PC-9 (cell line): ENCODE results near the gene TRPV6. TPM values are rescaled to one million over a fixed set of nuclear protein-coding genes. Genes with fewer than 3 reads are reported as not detected.

Source experiments
- BruUV-seq: library from RNA; stranded (reverse); fragments of 400-500 nt; replicated peaks from 2 replicates; lab custom pipeline; 2021; lab: Mats Ljungman, UMichigan
- CTCF ChIA-PET: fragments of 300-600 bp; sonication (Branson Sonifier 250); formaldehyde crosslinking; loops from one replicate; lab custom pipeline; 2022; ENCODE audit warnings: antibody characterized with exemption; lab: Charles Lee
- POLR2A ChIA-PET: fragments of 300-600 bp; sonication (Branson Sonifier 250); formaldehyde crosslinking; loops from one replicate; lab custom pipeline; 2022; ENCODE audit warnings: antibody characterized with exemption; ENCODE audit not compliant: unreplicated experiment; lab: Charles Lee
- DNase-seq, 2 experiments: peaks; one replicate each; pipeline versions ENCODE4 v3.0.0 to v3.0.0-alpha.2; 2015 to 2022; ENCODE audit warnings: mixed read lengths in 1 of 2
- H2AFZ ChIP-seq: fragments of 200-600 bp; sonication (generic); 2 replicates; pipeline ENCODE4 v1.8.1; 2017; ENCODE audit warnings: antibody characterized with exemption
- H3F3A ChIP-seq: fragments of 200-600 bp; sonication (generic); 2 replicates; pipeline ENCODE4 v1.8.1; 2017; ENCODE audit warnings: antibody characterized with exemption, mild to moderate bottlenecking, low read depth; ENCODE audit not compliant: insufficient read depth
- H3K27ac ChIP-seq: fragments of 200-600 bp; sonication (generic); 2 replicates; pipeline ENCODE4 v1.6.1; 2016; ENCODE audit warnings: mixed run types
- H3K27me3 ChIP-seq: fragments of 200-600 bp; sonication (generic); 2 replicates; pipeline ENCODE4 v1.6.1; 2016; ENCODE audit warnings: low read depth, mixed run types; ENCODE audit not compliant: insufficient read depth
- H3K36me3 ChIP-seq: fragments of 200-600 bp; sonication (generic); 2 replicates; pipeline ENCODE4 v1.6.1; 2016; ENCODE audit warnings: low read depth, mixed run types
- H3K4me1 ChIP-seq: fragments of 200-600 bp; sonication (generic); replicated peaks from 2 replicates; pipeline ENCODE4 v1.6.1; 2016; ENCODE audit warnings: mixed run types; ENCODE audit not compliant: insufficient read depth
- H3K4me2 ChIP-seq: fragments of 200-600 bp; sonication (generic); 2 replicates; pipeline ENCODE4 v1.6.1; 2017; ENCODE audit warnings: mixed run types
- H3K4me3 ChIP-seq: fragments of 200-600 bp; sonication (generic); 2 replicates; pipeline ENCODE4 v1.6.1; 2016; ENCODE audit warnings: mixed run types
- H3K79me2 ChIP-seq: fragments of 200-600 bp; sonication (generic); 2 replicates; pipeline ENCODE4 v1.6.1; 2017; ENCODE audit warnings: low read depth, mixed run types
- H3K9me2 ChIP-seq: fragments of 200-600 bp; sonication (generic); 2 replicates; pipeline ENCODE4 v1.8.1; 2017; ENCODE audit warnings: mild to moderate bottlenecking; ENCODE audit not compliant: insufficient read depth
- H3K9me3 ChIP-seq: fragments of 200-600 bp; sonication (generic); 2 replicates; pipeline ENCODE4 v1.8.1; 2016; ENCODE audit warnings: low read depth; ENCODE audit not compliant: insufficient read depth
- H4K20me1 ChIP-seq: fragments of 200-600 bp; sonication (generic); 2 replicates; pipeline ENCODE4 v1.8.1; 2017; ENCODE audit not compliant: insufficient read depth
- EZH2 ChIP-seq: fragments of 200-600 bp; sonication (generic); IDR thresholded peaks from 2 replicates; pipeline ENCODE4 v1.8.0; 2017; ENCODE audit warnings: antibody characterized with exemption, low read depth
- intact Hi-C: fragments of 100-400 bp; cut with micrococcal nuclease; formaldehyde crosslinking; loops from one replicate; pipeline ENCODE4 v1.10.0; 2022; ENCODE audit not compliant: unreplicated experiment
- total RNA-seq: library from RNA; stranded (reverse); gene quantifications from 2 replicates; pipeline ENCODE4 v1.2.3, GENCODE V29; 2021
- TF ChIP-seq, protein P1 (sequence below): fragments of 200-600 bp; sonication (generic); conservative IDR thresholded peaks from 2 replicates; pipeline ENCODE4 v1.6.1; 2017; ENCODE audit warnings: mixed run types, antibody characterized with exemption, mild to moderate bottlenecking, moderate library complexity

TRPV6 gene
- total RNA-seq, 1 experiment from 2014 or later = 14.7 TPM

- Histone ChIP-seq H3K9me3 (no peaks in the 10 kb centered on the region), H3K4me1 (no peaks in the 10 kb centered on the region), H3K27me3 (no peaks in the 10 kb centered on the region), H3K36me3 (peaks cover 7% of the 10 kb centered on the region; the same call in 1 of the 2 replicates), H3K4me2 (no peak overlapping the region), H3F3A (peaks cover 12% of the 10 kb centered on the region; the same call in 1 of the 2 replicates), H4K20me1 (no peaks in the 10 kb centered on the region), H2AFZ (no peak overlapping the region), H3K79me2 (no peaks in the 10 kb centered on the region), H3K27ac (no peak overlapping the region), H3K4me3 (no peak overlapping the region), H3K9me2 (no peaks in the 10 kb centered on the region)
- intact Hi-C loops = no loop called here
- no TSS peak for BruUV-seq
- ChIA-PET POLR2A (no interaction called here), CTCF (no interaction called here)
- TF ChIP-seq EZH2 = no peak
- TF ChIP-seq, protein P1, sequence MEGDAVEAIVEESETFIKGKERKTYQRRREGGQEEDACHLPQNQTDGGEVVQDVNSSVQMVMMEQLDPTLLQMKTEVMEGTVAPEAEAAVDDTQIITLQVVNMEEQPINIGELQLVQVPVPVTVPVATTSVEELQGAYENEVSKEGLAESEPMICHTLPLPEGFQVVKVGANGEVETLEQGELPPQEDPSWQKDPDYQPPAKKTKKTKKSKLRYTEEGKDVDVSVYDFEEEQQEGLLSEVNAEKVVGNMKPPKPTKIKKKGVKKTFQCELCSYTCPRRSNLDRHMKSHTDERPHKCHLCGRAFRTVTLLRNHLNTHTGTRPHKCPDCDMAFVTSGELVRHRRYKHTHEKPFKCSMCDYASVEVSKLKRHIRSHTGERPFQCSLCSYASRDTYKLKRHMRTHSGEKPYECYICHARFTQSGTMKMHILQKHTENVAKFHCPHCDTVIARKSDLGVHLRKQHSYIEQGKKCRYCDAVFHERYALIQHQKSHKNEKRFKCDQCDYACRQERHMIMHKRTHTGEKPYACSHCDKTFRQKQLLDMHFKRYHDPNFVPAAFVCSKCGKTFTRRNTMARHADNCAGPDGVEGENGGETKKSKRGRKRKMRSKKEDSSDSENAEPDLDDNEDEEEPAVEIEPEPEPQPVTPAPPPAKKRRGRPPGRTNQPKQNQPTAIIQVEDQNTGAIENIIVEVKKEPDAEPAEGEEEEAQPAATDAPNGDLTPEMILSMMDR = no peak
- DNase-seq = no peak
Observed at GRCh38 chr7:142874409-142874808, 11.1 kb downstream of the TRPV6 start.

DNA sequence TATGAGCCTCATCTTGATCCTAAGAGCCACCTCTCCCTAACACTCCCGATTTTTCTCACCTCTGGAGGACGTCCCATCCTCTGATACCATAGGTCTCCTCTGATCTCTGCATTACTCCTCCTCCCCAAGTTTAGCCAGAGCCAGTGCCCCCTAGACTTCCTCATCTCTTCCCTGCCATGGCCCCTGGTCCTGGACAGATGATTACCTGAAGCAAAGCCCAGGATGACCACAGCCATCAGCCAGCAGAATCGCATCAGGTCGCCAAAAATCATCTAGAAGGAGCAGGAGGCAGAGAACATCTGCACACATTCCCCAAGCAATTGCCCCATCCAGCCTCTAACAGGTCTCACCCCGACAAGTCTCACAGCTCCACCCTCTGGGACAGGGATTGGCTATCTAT lies 11.7 kb downstream of the TRPV6 start:
- ChIA-PET CTCF (interaction anchor here (1.2 to 1.9 kb wide), 3 partner anchors 8 to 87 kb away, joined by 3 to 14 read pairs (median 7); no protein-coding TSS in a partner anchor), POLR2A (no interaction called here)
- no peak for TF ChIP-seq EZH2
- TF ChIP-seq, protein P1 = no peak

DNA sequence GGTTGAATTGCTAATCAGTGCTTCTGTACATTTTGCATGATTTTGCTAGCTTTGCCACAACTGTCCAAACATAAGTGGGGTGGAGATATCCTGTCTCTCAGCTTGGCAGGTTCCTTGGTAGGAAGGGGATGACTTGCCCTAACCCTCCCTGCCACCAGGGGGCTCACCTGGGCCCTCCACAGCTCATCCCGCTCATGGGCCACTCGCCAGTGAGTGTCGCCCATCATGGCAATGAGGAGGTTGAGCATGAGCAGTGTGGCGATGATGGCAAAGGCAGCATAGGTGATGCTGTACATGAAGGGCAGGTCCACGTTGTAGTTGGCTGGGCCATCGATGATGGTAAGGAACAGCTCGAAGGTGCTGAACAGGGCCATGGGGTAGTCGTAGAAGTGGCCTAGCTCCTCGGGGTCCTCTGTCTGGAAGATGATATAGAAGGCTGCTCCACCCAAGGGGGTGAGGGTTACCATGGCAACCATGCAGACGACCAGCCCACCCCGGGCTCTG lies 12.2 kb downstream of the TRPV6 start:
- no peak for DNase-seq

More for the DNA sequence above, 11.7 kb downstream of the TRPV6 start:
- intact Hi-C loops = loop anchor here (2.0 kb wide), 1 partner anchor 39 kb away; no protein-coding TSS in a partner anchor
- H3K79me2 ChIP-seq = no peaks in the 10 kb centered on the region
- no peaks in the 10 kb centered on the region for H4K20me1 ChIP-seq
- H3F3A ChIP-seq = peaks cover 12% of the 10 kb centered on the region; the same call in 1 of the 2 replicates
- DNase-seq = no peak
- H3K4me1 ChIP-seq = no peaks in the 10 kb centered on the region
- no peaks in the 10 kb centered on the region for H3K27me3 ChIP-seq
- BruUV-seq = no TSS peak
- no peak overlapping the region for H3K4me3 ChIP-seq
- H3K9me2 ChIP-seq = no peaks in the 10 kb centered on the region
- peaks cover 7% of the 10 kb centered on the region; the same call in 1 of the 2 replicates for H3K36me3 ChIP-seq
- H3K4me2 ChIP-seq = no peak overlapping the region
- no peaks in the 10 kb centered on the region for H3K9me3 ChIP-seq
- no peak overlapping the region for H3K27ac ChIP-seq
- H2AFZ ChIP-seq = no peak overlapping the region

More for the DNA sequence above, 12.2 kb downstream of the TRPV6 start:
- H2AFZ ChIP-seq = no peak overlapping the region
- POLR2A ChIA-PET = no interaction called here
- TF ChIP-seq EZH2 = no peak
- TF ChIP-seq, protein P1 = peak; percentile 78
- H3K9me2 ChIP-seq = no peaks in the 10 kb centered on the region
- H4K20me1 ChIP-seq = no peaks in the 10 kb centered on the region
- intact Hi-C loops = loop anchor here (2.0 kb wide), 1 partner anchor 39 kb away; no protein-coding TSS in a partner anchor
- H3F3A ChIP-seq = peaks cover 12% of the 10 kb centered on the region; the same call in 1 of the 2 replicates
- H3K79me2 ChIP-seq = no peaks in the 10 kb centered on the region
- H3K4me2 ChIP-seq = no peak overlapping the region
- H3K27me3 ChIP-seq = no peaks in the 10 kb centered on the region
- CTCF ChIA-PET = interaction anchor here (0.6 to 1.9 kb wide), 7 partner anchors 8 to 243 kb away, joined by 3 to 14 read pairs (median 3); partner anchors contain the start of gene EPHB6
- no TSS peak for BruUV-seq
- no peaks in the 10 kb centered on the region for H3K4me1 ChIP-seq
- H3K27ac ChIP-seq = no peak overlapping the region
- H3K4me3 ChIP-seq = no peak overlapping the region
- peaks cover 9% of the 10 kb centered on the region; the same call in 1 of the 2 replicates for H3K36me3 ChIP-seq
- H3K9me3 ChIP-seq = no peaks in the 10 kb centered on the region
